HT1080 (cell line): ENCODE data around the gene CDH23. TPM values are rescaled to one million over a fixed set of nuclear protein-coding genes. Genes with fewer than 3 reads are reported as not detected.

Experiments used
- DNase-seq: peaks from one replicate; pipeline ENCODE4 v3.0.0-alpha.2; 2015; ENCODE audit warnings: low read depth
- total RNA-seq: library from RNA; depleted of rRNA; stranded (reverse); fragments of >200 nt; shearing (Covaris generic); gene quantifications from 2 replicates; pipeline ENCODE4 v1.2.3, GENCODE V29; 2014

The CDH23 gene
- total RNA-seq, 1 experiment from 2014 or later = 0.23 TPM

DNA sequence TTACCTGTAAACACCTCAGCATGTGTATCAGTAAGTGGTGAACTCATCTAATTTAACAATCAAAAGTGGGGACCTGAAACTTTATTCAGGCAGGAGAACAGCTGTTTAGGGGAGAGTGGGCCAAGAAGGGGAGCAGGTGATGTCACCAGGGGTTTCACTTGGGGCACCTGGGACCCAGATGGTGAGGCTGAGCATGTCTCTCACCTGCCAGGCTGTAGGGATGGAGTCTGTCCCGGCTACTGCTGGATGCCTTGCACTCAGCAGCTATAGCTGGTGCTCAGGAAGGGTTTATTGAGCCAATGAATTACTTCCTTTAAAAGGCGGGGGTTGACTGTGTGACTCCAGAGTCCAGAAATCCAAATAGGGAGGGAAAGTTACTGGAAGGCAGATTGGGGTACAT, 23.0 kb downstream of the CDH23 start:
- no peak for DNase-seq

DNA sequence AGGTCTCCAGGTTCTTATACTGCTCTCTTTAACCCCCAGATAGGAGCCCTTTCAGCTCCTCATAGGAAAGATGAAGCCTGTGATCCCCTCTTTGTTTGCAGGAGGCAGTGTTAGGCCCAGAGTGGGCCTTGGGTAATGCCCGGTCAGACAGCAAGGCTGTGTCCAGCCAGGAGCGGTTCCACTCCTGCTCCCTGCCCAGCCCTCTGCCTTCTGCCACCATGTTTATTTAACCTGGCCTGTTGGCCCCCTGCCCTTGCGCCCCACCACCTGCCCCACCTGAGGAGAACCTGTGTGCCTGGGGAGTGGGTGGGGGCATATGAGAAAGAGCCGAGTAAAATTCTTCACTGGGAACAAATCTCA, 24.3 kb downstream of the CDH23 start:
- DNase-seq = no peak

DNA sequence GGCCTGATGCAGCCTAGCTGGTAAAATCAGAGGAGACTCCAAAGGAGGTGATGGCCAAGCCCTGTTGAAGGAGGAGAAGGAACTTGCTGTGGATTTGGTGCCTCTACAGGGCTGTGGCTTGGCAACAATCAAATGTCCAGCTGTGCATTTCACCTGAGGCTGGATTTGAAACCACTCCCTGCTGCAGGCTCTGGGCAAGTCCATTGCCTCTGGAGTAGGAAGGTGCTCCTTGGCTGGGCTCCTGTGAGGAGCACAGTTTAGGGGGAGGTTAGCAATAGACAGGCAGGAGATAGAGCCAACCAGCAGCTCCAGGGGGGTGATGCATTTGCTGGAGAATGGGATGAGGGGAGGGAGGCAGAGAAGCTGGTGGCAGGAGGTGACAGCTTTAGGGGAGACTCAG, 26.5 kb downstream of the CDH23 start:
- no peak for DNase-seq

GRCh38 chr10:71423901-71424300, 27.2 kb downstream of the CDH23 start:
- DNase-seq = no peak

- DNase-seq = no peak
Measured at GRCh38 chr10:71424496-71425194, 27.9 kb downstream of the CDH23 start.

DNA sequence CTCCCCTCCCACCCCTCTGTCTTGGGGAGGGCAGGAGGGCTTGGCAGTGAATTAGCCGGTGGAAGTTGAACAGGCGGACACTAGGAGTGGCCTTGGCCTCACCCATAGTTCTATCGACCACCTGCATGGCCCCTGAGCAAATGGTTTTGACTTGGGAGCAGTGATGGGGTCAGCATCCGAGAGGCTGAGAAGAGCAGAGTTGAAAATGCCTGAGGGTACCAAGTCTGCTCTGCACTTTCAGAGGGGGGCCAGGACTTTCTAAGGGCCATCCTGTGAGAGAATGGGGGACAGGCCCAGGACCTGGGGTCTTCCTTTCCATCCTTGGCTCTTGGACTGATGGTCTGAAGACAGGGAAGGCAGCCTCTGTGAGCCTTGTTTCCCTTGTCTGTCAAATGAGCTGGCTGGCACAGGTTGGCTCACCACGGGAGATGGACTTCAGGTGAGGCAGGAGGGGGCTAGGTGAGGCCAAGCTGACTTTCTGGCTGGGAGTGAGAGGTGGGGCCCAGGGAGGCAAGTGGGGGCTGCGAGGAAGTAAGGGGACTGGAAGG, 29.4 kb downstream of the CDH23 start:
- no peak for DNase-seq

GRCh38 chr10:71427246-71427645, 30.5 kb downstream of the CDH23 start:
- DNase-seq = no peak

- no peak for DNase-seq
Measured at GRCh38 chr10:71429304-71429703, 32.6 kb downstream of the CDH23 start.

DNA sequence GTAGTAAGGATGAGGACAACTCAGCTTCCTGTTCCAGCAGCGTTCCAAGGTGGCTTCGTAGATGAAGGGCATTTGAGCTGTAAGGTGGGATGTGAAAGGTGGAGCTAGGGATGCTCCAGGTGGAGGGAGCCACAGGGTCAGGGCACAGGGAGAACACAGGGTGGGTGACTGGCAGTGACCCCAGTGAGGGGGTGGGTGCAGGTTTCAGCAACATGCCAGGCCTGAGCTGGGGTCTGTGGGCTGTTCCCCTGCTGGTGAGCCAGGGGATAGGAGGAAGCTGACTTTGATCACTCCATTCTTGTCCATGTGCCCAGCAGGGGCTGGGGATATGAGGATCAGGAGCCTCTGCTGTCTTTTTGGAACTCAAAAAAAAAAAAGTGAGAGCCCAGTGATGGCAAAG, 33.2 kb downstream of the CDH23 start:
- DNase-seq = no peak

GRCh38 chr10:71431239-71432100, 34.8 kb downstream of the CDH23 start:
- no peak for DNase-seq

- no peak for DNase-seq
Measured at GRCh38 chr10:71432101-71432905, 35.6 kb downstream of the CDH23 start.

DNA sequence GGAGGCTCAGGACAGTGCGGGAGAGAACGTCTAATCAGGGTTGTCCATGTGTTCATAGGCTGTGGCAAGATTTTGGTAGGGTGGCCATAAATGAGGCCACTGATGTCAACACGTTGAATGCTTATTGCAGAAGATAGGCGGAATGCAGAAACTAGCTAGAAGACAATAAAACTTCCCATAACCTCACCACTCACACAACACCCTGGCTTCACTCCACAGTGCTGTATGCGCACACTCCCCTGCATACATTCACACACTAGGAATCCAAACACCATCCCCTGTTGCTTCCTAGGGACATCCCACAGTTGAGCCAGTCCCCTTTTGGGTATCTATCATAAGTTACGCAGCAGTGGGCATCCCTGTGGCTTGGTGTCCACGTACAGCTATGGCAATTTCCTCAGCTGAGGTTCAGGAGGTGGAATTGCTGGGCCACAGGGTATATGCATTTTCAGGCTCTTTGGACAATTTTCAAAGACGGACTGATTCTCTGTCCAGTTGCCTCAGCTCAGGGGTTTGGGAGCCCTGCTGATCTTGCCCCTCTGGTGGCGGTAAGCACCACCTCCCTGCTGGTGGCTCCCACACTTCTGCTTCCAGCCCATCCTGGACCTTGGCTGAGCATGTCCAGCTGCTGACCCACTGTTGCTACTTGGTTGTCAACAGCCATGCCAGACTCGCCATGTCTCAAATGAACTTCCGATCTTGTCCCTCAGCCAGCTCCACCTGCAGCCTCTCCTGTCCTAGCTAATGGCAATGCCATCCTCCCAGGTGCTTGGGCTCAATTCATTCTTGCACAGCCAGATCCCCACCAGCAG, 36.4 kb downstream of the CDH23 start:
- DNase-seq = no peak

DNA sequence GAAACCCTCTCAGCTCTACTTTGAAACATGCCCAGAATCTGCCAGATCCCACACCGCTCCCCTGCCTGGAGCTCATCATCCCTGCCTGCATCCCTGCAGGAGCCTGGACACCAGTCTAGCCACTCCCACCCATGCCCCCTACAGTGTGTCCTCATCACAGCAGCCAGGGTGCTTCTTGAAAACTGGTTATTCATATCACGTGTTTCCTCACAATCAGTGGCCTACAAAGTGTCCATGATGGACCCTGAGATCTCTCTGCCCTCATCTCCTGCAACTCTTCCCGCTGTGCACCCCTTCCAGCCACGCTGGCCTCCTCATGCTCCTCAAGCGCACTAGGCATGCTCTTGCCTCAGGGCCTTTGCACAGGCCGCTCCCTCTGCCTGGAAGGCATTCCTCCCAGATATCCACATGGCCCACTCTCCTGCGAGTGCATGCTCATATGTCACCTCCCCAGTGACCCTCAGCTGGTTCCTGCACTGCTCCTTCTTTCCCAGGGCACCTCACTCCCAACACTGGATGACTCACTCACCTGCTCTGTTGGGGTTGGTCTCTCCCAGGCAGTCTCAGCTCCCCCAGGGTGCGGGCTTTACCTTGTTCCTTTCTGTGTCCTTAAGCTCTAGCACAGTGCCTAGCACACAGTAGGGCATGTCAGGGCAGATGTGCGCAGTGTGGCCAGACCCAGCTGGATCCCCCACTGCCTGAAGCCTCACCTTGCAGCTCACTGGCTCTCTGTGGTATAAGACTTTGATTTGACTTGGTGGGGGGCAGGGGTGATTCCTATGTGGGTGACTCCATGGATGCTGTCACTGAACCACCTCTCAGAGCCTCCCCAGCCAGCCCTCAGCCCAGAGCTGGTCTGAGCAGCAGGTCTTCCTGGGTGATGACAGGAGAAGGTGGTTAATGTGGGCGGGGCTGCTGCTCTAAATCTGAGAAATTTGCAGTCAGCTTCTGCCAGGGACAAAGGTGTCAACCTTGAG, 37.3 kb downstream of the CDH23 start:
- DNase-seq = no peak

GRCh38 chr10:71434760-71435394, 38.2 kb downstream of the CDH23 start:
- no peak for DNase-seq

- DNase-seq = no peak
Measured at GRCh38 chr10:71435571-71436267, 39.0 kb downstream of the CDH23 start.

DNA sequence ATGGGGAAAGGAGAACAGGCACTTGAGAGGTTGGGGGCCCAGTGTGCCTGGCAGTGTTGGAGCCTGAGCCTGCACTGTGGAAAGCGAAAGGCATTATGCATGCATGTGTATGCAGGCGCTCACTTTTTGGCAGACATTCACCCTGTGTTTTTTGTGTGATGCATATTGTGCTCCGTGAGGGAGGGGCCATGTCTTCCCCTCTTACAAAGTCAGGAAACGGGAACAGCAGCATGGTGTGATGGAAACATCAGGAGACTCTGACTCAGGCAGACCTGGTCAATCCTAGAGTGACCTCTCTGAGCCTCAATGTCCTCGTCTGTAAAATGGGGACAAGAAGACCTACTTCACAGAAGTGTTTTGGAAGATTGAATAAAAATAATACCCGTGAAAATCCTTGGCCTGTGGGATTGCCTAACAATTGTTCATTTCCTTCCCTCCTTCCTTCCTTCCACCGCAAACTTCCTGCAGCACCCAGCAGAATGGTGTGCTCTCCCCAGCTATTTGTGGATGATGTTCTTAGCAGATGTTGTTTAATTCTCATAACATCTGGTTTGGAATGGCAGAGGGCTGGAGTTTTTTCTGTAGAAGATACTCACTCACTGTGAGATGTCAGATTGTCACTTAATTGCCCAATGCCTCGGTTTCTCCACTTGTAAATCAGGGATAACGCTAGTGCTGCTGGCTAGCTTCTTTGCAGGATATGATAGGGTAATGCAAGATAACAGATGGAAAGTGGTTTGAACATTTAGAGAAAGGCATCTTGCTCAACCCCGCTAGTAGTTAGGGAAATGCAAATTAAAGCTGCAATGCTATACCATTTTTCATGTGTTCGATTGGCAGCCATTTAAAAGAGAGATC, 39.8 kb downstream of the CDH23 start:
- DNase-seq = no peak

DNA sequence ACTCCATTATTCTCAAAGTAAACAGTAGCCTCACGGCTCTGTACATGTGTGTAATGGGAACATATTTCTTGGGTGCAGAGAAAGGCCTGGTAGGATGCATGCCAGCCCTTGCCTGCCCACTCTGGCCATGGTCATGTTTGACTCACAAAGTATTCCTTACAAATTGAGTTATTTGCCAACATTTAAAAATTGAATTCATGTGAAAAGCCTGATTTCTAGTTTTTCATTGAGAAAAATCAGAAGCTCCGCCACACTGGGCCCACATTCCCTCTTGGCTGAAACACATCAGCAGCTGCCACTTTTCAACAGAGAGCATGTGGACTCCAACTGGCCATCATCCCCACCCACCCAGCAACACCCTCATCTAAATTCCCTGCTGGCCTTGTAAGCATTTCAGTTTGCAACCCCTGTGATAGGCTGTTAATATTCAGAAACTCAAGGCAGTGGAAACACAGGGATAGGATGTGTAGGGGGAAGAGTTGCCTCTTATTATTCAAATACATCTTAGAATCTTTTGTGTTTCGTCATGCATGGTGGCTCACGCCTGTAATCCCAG, 40.9 kb downstream of the CDH23 start:
- no peak for DNase-seq
